Measurements from ENCODE around the gene KIF17.

- no peak for TF ChIP-seq CTCF (IDR thresholded peaks at IDR 0.05)
- TF ChIP-seq POLR2A (IDR thresholded peaks at IDR 0.05): no peak
Observed at GRCh38 chr1:20727746-20728316, 10.0 kb upstream of the KIF17 start.
